HG03469 (cell line): Measurements from ENCODE around the gene HIC2.
"Not testable (repeated sequence)": the region's sequence is repeated elsewhere in the genome, so short reads cannot be mapped to it uniquely, and the experiment has no call there.

ENCODE experiments used
- ATAC-seq: cut with Tn5 transposase; IDR thresholded peaks from one replicate; pipeline ENCODE4 v1.9.1; 2021; ENCODE audit warnings: mild to moderate bottlenecking, moderate library complexity, moderate number of reproducible peaks; ENCODE audit not compliant: unreplicated experiment

HIC2 gene

DNA sequence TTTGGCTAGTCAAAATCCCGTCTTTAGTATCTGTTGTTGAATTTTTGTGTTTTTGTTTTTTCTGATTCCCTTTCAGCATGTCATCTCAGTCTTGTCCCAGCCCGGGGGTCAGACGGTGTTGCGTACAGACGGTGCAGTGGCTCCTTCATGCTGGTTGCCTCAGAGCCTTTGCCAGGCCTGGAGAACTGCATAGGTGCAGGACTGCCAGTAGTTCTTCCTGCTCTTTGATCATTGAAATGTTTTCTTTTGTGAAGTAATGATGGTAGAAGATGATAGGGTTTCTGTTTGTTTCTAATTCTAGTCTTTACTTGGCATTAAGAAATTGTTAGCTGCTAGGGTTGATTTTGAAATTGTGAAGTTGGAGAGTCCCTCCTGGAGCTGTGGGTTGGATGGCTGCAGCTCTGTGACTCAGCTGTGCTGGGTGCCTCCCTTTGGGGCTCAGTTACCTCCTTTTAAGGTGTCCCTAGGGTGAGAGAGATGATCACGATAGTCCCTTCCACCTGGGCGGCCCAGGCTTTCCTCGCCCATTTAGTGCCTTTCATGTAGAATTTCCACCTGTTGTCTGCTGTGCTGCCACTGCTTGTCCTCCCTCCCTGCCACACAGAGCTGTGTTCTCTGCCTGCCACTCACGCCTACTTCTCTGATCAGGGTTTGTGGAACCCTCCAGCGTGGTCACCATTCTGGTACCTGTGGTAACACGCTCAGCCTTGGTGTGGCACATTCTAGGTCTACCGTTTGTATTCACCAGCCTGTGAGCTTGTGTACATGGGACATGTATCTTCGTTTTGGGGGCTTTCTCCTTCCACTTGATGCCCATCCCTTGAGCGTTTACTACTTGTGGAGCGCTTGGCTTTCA lies 17.4 kb downstream of the HIC2 start:
- ATAC-seq = not testable (repeated sequence)

DNA sequence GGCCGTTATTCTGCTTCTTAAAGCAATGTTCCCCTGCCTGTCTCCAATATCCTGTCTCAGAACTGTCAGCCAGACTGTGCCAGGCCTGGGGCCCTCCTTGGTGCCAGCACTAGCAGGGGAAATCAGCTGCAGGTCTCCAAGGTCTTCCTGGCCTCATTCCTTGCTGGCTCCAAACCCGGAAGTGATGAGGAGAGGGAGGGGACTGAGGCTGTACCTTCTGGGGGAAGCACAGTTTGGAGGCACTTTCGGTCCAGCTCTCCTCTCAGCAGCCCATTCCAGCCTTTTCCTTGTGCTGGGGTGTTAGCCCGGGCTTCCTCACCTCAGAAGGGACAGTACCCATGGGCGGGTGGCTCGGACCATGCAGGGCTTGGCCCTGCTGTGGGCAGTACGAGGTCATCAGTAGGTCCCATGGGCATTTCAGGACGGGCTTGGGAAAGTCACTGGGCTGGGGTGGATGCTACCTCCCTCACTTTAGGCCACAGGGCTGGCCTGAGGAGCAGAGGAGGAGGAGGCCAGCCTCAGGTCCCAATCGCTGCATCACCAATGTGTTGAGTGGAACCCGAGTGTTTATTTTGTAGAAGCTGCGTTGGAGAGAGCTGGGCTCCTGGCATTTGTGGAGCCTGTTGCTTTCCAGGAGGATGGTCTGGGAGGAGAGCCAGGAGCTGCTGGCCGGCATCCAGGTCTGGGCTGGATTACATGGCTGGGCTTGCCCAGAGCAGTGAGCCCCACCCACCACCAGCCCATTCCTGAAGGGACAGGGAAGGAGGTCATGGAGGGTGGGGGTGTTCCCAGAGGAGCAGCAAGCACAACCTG lies 19.0 kb downstream of the HIC2 start:
- not testable (repeated sequence) for ATAC-seq

- ATAC-seq = not testable (repeated sequence)
These were observed 20.8 kb downstream of the HIC2 start for GRCh38 chr22:21438013-21438412.

GRCh38 chr22:21440018-21440636 lies 23.0 kb downstream of the HIC2 start:
- ATAC-seq = not testable (repeated sequence)

DNA sequence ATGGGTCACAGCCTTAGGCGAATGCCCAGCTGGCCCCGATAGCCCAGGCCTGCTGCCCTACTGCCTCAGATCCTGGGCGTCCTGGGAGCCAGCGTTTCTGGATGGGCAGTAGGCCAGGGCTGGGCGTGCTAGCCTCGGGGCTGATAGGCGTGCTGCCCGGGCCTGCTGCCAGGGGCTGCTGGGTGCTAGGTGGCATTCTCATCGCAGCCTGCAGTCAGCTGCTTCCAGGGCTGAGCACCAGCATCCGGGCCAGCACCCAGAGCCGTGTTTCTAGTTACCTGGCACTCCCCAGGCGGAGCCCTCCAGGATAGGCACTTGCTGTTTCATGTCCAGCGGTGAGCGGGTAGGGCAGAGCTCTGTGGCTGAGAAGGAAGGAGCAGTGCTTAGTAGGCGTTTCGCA lies 23.5 kb downstream of the HIC2 start:
- not testable (repeated sequence) for ATAC-seq

DNA sequence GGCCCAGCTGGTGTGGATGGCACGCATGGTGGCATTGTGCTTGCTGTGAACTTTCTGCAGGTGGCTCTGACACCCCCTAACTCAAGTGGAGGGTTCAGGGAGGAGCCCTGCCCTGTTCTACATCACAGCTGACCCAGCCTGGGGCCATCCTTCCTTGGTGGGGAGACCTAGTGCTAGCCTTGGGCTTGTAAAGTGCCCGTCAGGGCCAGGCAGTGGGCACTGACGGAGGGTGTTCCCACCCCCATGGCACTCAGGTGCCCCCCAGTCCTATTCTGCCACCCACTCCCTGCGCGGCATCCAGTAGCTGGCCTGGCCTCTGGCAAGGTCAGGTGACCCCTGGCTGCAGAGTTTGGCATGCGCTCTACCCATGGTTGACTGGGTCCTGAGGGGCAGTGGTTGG lies 24.0 kb downstream of the HIC2 start:
- not testable (repeated sequence) for ATAC-seq

DNA sequence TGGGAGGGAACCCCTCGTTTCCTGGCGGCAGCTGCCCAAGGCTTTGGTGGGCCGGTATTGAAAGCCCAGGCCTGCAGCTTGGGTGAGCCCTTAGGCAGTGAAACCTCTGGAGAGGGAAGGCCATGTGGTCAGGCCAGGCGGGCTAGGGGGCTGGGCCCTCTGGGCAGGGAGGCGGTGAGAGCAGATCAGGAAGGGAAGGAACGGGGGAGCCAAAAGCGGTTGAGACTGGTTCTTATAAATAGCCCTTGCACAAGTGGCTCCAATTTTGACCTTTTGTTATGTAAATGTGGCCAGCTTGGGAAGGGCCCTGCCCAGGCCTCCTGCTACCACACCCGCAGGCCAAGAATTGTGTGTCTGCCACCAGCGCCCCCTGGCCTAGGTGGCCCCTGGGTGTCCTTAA lies 25.0 kb downstream of the HIC2 start:
- not testable (repeated sequence) for ATAC-seq

GRCh38 chr22:21442646-21443045 lies 25.5 kb downstream of the HIC2 start:
- not testable (repeated sequence) for ATAC-seq

GRCh38 chr22:21443057-21443734 lies 26.0 kb downstream of the HIC2 start:
- no peak for ATAC-seq

- no peak for ATAC-seq
These were observed 26.7 kb downstream of the HIC2 start for GRCh38 chr22:21443735-21444421.

- ATAC-seq = no peak
These were observed 27.7 kb downstream of the HIC2 start for GRCh38 chr22:21444701-21445436.

GRCh38 chr22:21445437-21446127 lies 28.4 kb downstream of the HIC2 start:
- ATAC-seq = no peak

DNA sequence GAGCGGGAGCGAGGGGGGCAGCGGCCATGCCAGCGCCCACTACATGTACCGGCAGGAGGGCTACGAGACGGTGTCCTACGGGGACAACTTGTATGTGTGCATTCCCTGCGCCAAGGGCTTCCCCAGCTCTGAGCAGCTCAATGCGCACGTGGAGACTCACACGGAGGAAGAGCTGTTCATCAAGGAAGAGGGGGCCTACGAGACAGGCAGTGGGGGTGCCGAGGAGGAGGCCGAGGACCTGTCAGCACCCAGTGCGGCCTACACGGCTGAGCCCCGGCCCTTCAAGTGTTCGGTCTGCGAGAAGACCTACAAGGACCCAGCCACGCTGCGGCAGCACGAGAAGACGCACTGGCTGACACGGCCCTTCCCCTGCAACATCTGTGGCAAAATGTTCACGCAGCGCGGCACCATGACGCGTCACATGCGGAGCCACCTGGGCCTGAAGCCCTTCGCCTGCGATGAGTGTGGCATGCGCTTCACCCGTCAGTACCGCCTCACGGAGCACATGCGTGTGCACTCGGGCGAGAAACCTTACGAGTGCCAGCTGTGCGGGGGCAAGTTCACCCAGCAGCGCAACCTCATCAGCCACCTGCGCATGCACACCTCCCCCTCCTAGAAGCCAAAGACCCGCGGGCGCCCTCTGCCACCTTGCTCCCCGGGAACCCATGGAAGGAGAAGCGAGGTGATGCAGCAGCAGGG lies 29.1 kb downstream of the HIC2 start:
- no peak for ATAC-seq

- no peak for ATAC-seq
These were observed 29.9 kb downstream of the HIC2 start for GRCh38 chr22:21446827-21447690.

- no peak for ATAC-seq
These were observed 30.7 kb downstream of the HIC2 start for GRCh38 chr22:21447694-21448402.

GRCh38 chr22:21448627-21449416 lies 31.7 kb downstream of the HIC2 start:
- ATAC-seq = no peak
